Endothelial cell of coronary artery (primary cell): Measurements from ENCODE around the gene CABP7. TPM values are rescaled to one million over a fixed set of nuclear protein-coding genes. Genes with fewer than 3 reads are reported as not detected.

Experiments
- total RNA-seq: library from RNA; depleted of rRNA; stranded (reverse); fragments of >200 nt; gene quantifications from 2 replicates; pipeline ENCODE4 v1.2.3, GENCODE V29; 2014

Gene CABP7
- total RNA-seq = under 0.01 TPM in 2 replicates

GRCh38 chr22:29719899-29720645 is at the start of gene CABP7:
Gene CABP7 (plus strand): TSS chr22:29720003. CDS start chr22:29720425, 422 bp downstream.

GRCh38 chr22:29766632-29767170 is 46.9 kb downstream of the CABP7 start, which contains the start of gene ZMAT5:
Gene ZMAT5 (minus strand): TSS chr22:29767007. CDS start chr22:29748544, 18,463 bp downstream.

GRCh38 chr22:29767171-29768051 is 47.6 kb downstream of the CABP7 start, which contains the start of gene UQCR10:
Gene UQCR10 (plus strand): TSS chr22:29767369. CDS start chr22:29767399, 30 bp downstream.

Other genes starting within 250 kb of the CABP7 start
- 0.56 and 0.63 TPM in 2 replicates for gene NEFH, start 239.8 kb upstream of the CABP7 start, total RNA-seq
- 49.3 and 53.6 TPM in 2 replicates for gene THOC5, start 166.2 kb upstream of the CABP7 start, total RNA-seq
- gene NIPSNAP1, start 138.9 kb upstream of the CABP7 start, total RNA-seq = 30.9 and 32.5 TPM in 2 replicates
- gene NF2, start 116.4 kb upstream of the CABP7 start, total RNA-seq = 93.5 and 98.7 TPM in 2 replicates
- gene ZMAT5, start 47.0 kb downstream of the CABP7 start, total RNA-seq = 13.3 and 15.7 TPM in 2 replicates
- 74.5 and 89.1 TPM in 2 replicates for gene UQCR10, start 47.4 kb downstream of the CABP7 start, total RNA-seq
- 24.3 and 28.2 TPM in 2 replicates for gene ASCC2, start 118.3 kb downstream of the CABP7 start, total RNA-seq
- 19.0 and 25.1 TPM in 2 replicates for gene MTMR3, start 163.2 kb downstream of the CABP7 start, total RNA-seq